ENCODE measurements around the gene ST6GAL1.

The ST6GAL1 gene

DNA sequence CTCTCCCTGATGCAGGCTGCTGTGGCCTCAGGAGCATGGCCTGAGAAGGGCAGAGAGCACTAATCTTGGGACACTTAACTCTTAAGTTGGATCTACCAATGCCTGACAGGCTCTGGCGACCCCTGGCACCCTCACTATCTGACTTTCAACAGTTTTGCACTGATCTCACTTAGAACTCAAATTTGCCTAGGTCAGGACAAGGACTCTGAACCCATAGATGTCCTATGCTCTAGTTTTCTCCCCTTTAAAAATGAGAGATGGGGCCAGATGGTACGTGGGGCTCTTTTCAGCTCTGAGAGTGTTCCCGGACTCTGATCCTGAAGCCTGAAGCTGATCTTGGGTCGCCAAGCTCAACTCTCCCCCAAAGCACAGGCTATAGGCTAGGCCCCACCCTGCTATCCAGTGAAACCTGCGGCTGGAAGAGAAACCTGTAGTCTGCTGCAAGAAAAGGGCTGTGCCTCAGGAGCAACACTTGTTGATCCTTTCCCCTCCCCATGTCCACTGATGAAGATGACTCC is 143.3 kb downstream of the ST6GAL1 start:
- TF ChIP-seq TAF1 (IDR thresholded peaks at IDR 0.05; ENCODE audit: borderline replicate concordance, insufficient read depth, low read length) (no peak), SIN3A (IDR thresholded peaks at IDR 0.05; ENCODE audit: borderline replicate concordance, insufficient read depth, low read length) (no peak), POLR2AphosphoS5 (IDR thresholded peaks at IDR 0.05; ENCODE audit: low read depth, low read length) (no peak), FOXP2 (optimal IDR thresholded peaks at IDR 0.05; ENCODE audit: borderline replicate concordance, extremely low read depth, extremely low read length, insufficient read depth) (no peak)
- TF ChIP-seq, protein P1, sequence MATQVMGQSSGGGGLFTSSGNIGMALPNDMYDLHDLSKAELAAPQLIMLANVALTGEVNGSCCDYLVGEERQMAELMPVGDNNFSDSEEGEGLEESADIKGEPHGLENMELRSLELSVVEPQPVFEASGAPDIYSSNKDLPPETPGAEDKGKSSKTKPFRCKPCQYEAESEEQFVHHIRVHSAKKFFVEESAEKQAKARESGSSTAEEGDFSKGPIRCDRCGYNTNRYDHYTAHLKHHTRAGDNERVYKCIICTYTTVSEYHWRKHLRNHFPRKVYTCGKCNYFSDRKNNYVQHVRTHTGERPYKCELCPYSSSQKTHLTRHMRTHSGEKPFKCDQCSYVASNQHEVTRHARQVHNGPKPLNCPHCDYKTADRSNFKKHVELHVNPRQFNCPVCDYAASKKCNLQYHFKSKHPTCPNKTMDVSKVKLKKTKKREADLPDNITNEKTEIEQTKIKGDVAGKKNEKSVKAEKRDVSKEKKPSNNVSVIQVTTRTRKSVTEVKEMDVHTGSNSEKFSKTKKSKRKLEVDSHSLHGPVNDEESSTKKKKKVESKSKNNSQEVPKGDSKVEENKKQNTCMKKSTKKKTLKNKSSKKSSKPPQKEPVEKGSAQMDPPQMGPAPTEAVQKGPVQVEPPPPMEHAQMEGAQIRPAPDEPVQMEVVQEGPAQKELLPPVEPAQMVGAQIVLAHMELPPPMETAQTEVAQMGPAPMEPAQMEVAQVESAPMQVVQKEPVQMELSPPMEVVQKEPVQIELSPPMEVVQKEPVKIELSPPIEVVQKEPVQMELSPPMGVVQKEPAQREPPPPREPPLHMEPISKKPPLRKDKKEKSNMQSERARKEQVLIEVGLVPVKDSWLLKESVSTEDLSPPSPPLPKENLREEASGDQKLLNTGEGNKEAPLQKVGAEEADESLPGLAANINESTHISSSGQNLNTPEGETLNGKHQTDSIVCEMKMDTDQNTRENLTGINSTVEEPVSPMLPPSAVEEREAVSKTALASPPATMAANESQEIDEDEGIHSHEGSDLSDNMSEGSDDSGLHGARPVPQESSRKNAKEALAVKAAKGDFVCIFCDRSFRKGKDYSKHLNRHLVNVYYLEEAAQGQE (IDR thresholded peaks at IDR 0.05; ENCODE audit: insufficient read depth in 1 of 2, low read depth in 2 of 2, low read length in 2 of 2) = no peak

DNA sequence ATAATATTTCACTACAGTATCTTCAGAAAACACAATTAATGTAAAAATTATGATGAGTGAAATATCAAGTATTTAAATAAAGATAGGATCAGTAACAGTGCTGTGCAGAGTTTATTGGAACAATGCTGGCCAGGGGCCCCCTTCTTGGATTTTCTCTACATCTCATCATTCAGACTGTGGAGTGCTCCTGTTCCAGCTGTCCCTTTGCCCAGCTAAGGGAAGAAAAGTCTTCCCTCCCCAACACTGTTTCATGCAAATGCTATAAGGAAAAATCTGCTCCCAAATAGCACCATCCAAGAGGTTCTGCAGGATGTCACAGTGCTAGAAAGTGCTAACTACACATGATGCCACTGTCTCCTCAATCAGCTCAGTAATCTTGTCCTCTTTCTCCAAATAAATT is 144.5 kb downstream of the ST6GAL1 start:
- TF ChIP-seq POLR2AphosphoS5 (IDR thresholded peaks at IDR 0.05; ENCODE audit: low read depth, low read length) = no peak
- TF ChIP-seq TAF1 (IDR thresholded peaks at IDR 0.05; ENCODE audit: borderline replicate concordance, insufficient read depth, low read length) = no peak
- TF ChIP-seq, protein P1 (IDR thresholded peaks at IDR 0.05; ENCODE audit: insufficient read depth in 1 of 2, low read depth in 2 of 2, low read length in 2 of 2) = no peak
- TF ChIP-seq SIN3A (IDR thresholded peaks at IDR 0.05; ENCODE audit: borderline replicate concordance, insufficient read depth, low read length) = no peak
- TF ChIP-seq FOXP2 (optimal IDR thresholded peaks at IDR 0.05; ENCODE audit: borderline replicate concordance, extremely low read depth, extremely low read length, insufficient read depth) = no peak

DNA sequence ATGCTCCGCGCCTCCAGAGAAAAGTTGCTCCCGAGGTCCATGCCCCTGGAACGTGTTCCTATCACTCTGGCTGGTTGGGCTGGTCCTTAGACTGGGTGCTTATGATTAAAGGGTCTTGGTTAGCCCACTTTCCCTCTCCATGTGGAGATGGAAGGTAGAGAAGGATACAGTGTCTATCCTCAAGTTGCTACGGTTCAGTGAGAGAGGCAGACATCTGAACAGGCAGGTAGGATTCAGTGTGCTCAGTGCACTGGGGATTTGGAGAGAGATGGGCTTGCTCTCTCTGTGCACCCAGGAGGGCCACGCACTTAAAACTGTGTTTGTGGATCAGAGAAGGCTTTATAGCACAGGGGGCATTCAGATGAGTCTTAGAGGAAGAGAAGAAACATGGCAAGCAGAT is 146.0 kb downstream of the ST6GAL1 start:
- TF ChIP-seq TAF1 (IDR thresholded peaks at IDR 0.05; ENCODE audit: borderline replicate concordance, insufficient read depth, low read length) = no peak
- TF ChIP-seq, protein P1 (IDR thresholded peaks at IDR 0.05; ENCODE audit: insufficient read depth in 1 of 2, low read depth in 2 of 2, low read length in 2 of 2) = no peak
- TF ChIP-seq SIN3A (IDR thresholded peaks at IDR 0.05; ENCODE audit: borderline replicate concordance, insufficient read depth, low read length) = no peak
- no peak for TF ChIP-seq FOXP2 (optimal IDR thresholded peaks at IDR 0.05; ENCODE audit: borderline replicate concordance, extremely low read depth, extremely low read length, insufficient read depth)

DNA sequence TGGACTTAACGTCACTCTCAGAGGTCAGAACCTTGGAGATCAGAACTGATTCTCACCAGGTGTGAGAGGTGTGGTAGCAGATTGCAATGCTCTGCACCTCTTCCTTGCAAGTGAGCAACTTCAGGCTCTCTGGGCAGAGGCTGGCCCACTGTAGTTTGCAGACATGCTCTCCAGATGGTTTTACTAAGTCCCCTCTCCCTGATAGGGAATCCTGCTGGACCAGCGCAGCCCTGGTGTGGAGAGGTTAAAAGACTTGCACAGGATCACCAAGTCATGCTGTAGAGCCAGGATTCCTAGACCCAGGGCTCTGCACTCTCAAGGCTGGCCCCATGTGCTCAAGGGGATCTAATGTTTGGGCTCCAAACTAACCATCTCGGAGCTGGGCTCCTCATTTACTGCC is 146.8 kb downstream of the ST6GAL1 start:
- TF ChIP-seq POLR2AphosphoS5 (IDR thresholded peaks at IDR 0.05; ENCODE audit: low read depth, low read length) (no peak), FOXP2 (optimal IDR thresholded peaks at IDR 0.05; ENCODE audit: borderline replicate concordance, extremely low read depth, extremely low read length, insufficient read depth) (no peak), SIN3A (IDR thresholded peaks at IDR 0.05; ENCODE audit: borderline replicate concordance, insufficient read depth, low read length) (no peak), TAF1 (IDR thresholded peaks at IDR 0.05; ENCODE audit: borderline replicate concordance, insufficient read depth, low read length) (no peak)
- TF ChIP-seq, protein P1 (IDR thresholded peaks at IDR 0.05; ENCODE audit: insufficient read depth in 1 of 2, low read depth in 2 of 2, low read length in 2 of 2) = no peak

DNA sequence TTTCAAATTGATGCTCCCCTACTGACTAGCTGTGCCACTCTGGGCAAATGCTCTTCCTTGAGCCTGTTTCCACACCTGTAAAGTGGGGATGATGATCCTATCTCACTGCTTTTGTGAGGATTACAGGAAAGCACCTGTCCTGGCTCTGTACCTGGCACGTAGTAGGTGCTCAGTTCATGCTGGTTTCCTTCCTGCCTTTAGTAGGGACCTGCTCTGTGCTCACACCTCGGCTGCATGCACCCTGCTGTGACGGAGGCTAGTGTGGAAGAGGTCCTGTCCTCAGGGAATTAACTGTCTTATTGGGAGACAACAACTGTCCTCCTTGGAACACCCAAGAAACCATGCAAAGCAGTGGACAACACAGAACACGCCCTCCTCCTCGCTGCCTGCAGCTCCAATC is 147.2 kb downstream of the ST6GAL1 start:
- TF ChIP-seq POLR2AphosphoS5 (IDR thresholded peaks at IDR 0.05; ENCODE audit: low read depth, low read length) = no peak
- TF ChIP-seq, protein P1 (IDR thresholded peaks at IDR 0.05; ENCODE audit: insufficient read depth in 1 of 2, low read depth in 2 of 2, low read length in 2 of 2) = no peak
- no peak for TF ChIP-seq TAF1 (IDR thresholded peaks at IDR 0.05; ENCODE audit: borderline replicate concordance, insufficient read depth, low read length)
- no peak for TF ChIP-seq FOXP2 (optimal IDR thresholded peaks at IDR 0.05; ENCODE audit: borderline replicate concordance, extremely low read depth, extremely low read length, insufficient read depth)
- TF ChIP-seq SIN3A (IDR thresholded peaks at IDR 0.05; ENCODE audit: borderline replicate concordance, insufficient read depth, low read length) = no peak

Measured in PFSK-1 (cell line).